ENCODE data around the gene RAB2B.

RAB2B gene

GRCh38 chr14:21521501-21521900 lies 44.7 kb upstream of the RAB2B start:
- peaks cover 15% of the 10 kb centered on the region for H3K27me3 ChIP-seq (ENCODE audit: insufficient read depth, poor library complexity, severe bottlenecking)
- no peak for TF ChIP-seq SPI1 (IDR thresholded peaks at IDR 0.05; ENCODE audit: borderline replicate concordance, low read depth)
- TF ChIP-seq REST (IDR thresholded peaks at IDR 0.05; ENCODE audit: insufficient replicate concordance, low read depth): no peak
- no peak for TF ChIP-seq POLR2AphosphoS5 (IDR thresholded peaks at IDR 0.05; ENCODE audit: low read depth)
- TF ChIP-seq CTCF (IDR thresholded peaks at IDR 0.05; ENCODE audit: insufficient read depth, low read length): no peak
- no peak for TF ChIP-seq GABPA (IDR thresholded peaks at IDR 0.05; ENCODE audit: low read depth)
- no peak overlapping the region for H3K4me3 ChIP-seq (replicated peaks; ENCODE audit: insufficient read depth, low read length)
- DNase-seq (ENCODE audit: low read depth in 1 of 2, low spot score in 1 of 2): no peak
- no peak overlapping the region for H3K27ac ChIP-seq (replicated peaks)

GRCh38 chr14:21520767-21521166 lies 44.0 kb upstream of the RAB2B start:
- DNase-seq (ENCODE audit: low read depth in 1 of 2, low spot score in 1 of 2): no peak
- no peak overlapping the region for H3K27ac ChIP-seq (replicated peaks)

DNA sequence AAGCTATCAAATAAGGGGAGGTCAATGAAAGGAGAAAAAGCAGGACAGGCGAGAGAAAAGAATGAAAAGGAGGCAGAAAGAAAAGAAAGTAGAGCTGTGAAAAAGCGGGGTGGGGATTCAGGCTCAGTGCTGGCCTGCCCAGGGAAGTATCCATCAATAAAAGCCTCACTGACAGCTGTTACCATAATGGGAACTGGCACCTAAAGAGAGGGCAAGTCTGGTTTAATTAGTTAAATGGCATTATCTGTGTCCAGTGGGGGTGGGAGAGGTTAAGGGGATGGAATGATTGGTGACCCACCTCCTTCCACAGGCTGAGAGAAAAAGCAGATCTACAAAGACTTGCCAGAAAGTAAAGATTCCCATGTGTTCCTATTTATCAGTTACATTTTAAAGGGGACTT lies 42.0 kb upstream of the RAB2B start:
- no peak for DNase-seq (ENCODE audit: low read depth in 1 of 2, low spot score in 1 of 2)
- peaks cover 8% of the 10 kb centered on the region for H3K27me3 ChIP-seq (ENCODE audit: insufficient read depth, poor library complexity, severe bottlenecking)
- no peak overlapping the region for H3K27ac ChIP-seq (replicated peaks)
- TF ChIP-seq POLR2AphosphoS5 (IDR thresholded peaks at IDR 0.05; ENCODE audit: low read depth) (no peak), SPI1 (IDR thresholded peaks at IDR 0.05; ENCODE audit: borderline replicate concordance, low read depth) (no peak), GABPA (IDR thresholded peaks at IDR 0.05; ENCODE audit: low read depth) (no peak)
- H3K4me3 ChIP-seq (replicated peaks; ENCODE audit: insufficient read depth, low read length): no peak overlapping the region

More at GRCh38 chr14:21520767-21521166, 44.0 kb upstream of the RAB2B start:
- TF ChIP-seq REST (IDR thresholded peaks at IDR 0.05; ENCODE audit: insufficient replicate concordance, low read depth): no peak
- no peak for TF ChIP-seq GABPA (IDR thresholded peaks at IDR 0.05; ENCODE audit: low read depth)
- TF ChIP-seq CTCF (IDR thresholded peaks at IDR 0.05; ENCODE audit: insufficient read depth, low read length): no peak
- no peak for TF ChIP-seq POLR2AphosphoS5 (IDR thresholded peaks at IDR 0.05; ENCODE audit: low read depth)
- no peak for TF ChIP-seq SPI1 (IDR thresholded peaks at IDR 0.05; ENCODE audit: borderline replicate concordance, low read depth)
- Histone ChIP-seq H3K4me3 (replicated peaks; ENCODE audit: insufficient read depth, low read length) (no peak overlapping the region), H3K27me3 (ENCODE audit: insufficient read depth, poor library complexity, severe bottlenecking) (peaks cover 13% of the 10 kb centered on the region)

DNA sequence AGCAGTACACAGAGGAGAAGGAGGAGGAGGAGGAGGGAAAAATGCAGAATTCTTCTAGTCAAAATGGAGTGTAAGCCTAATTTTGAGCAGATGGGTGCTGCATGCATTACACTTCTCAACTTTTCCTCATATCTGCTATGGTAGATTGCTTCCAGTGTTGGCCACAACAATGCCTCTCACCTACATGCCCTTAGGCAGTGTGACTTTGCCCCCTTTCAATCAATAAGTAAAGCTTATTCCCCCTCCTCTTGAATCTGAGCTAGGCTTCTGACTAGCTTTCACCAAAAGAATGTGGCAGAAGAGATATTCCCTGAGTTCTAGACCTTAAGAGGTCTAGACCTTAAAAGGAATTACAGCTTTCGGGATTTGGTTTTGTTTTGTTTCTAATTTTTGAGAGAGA lies 37.6 kb upstream of the RAB2B start:
- Histone ChIP-seq H3K27ac (replicated peaks) (no peak overlapping the region), H3K4me3 (replicated peaks; ENCODE audit: insufficient read depth, low read length) (no peak overlapping the region), H3K27me3 (ENCODE audit: insufficient read depth, poor library complexity, severe bottlenecking) (no peaks in the 10 kb centered on the region)
- no peak for DNase-seq (ENCODE audit: low read depth in 1 of 2, low spot score in 1 of 2)
- TF ChIP-seq POLR2AphosphoS5 (IDR thresholded peaks at IDR 0.05; ENCODE audit: low read depth): no peak
- no peak for TF ChIP-seq CTCF (IDR thresholded peaks at IDR 0.05; ENCODE audit: insufficient read depth, low read length)
- no peak for TF ChIP-seq REST (IDR thresholded peaks at IDR 0.05; ENCODE audit: insufficient replicate concordance, low read depth)
- TF ChIP-seq GABPA (IDR thresholded peaks at IDR 0.05; ENCODE audit: low read depth): no peak
- no peak for TF ChIP-seq SPI1 (IDR thresholded peaks at IDR 0.05; ENCODE audit: borderline replicate concordance, low read depth)

Measured in HL-60 (cell line).